Skin of body (tissue), 2 donors: ENCODE results near the gene AP2M1. TPM values are rescaled to one million over a fixed set of nuclear protein-coding genes. Genes with fewer than 3 reads are reported as not detected.
"Not testable (repeated sequence)": the region's sequence is repeated elsewhere in the genome, so short reads cannot be mapped to it uniquely, and the experiment has no call there.

ENCODE experiments used
- DNase-seq: peaks from one replicate; lab custom pipeline; 2025; lab: John Stamatoyannopoulos, UW
- total RNA-seq: library from RNA; depleted of rRNA; stranded (reverse); fragments of >200 nt; gene quantifications from one replicate; pipeline ENCODE4 v1.2.3, GENCODE V29; 2014

The AP2M1 gene
- total RNA-seq, 1 donor from 2014 or later: 135 TPM

DNA sequence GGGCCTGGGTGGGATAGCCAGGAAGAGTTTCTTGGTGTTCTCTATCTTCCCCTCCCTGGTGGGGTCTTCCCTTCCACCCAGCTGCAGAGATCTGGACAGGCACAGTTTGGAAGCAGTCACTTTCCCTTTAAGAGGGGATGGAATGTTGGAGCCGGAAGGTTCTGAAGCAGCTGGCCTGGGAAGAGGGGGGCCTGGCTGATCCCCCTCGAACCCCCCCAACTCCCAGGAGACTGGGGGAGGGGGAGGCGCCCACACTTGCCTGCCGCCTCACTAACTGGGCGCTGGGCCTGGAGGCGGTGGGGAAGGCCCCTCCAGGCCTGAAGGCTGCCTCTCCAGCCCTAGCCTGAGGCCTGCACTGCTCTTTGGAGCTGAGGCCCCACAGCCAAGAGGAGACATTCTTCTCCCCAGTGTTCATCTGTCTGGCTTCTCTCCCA lies 18.1 kb upstream of the AP2M1 start:
- peak; percentile 79 for DNase-seq

GRCh38 chr3:184157206-184157605 lies 17.4 kb upstream of the AP2M1 start:
- no peak for DNase-seq

DNA sequence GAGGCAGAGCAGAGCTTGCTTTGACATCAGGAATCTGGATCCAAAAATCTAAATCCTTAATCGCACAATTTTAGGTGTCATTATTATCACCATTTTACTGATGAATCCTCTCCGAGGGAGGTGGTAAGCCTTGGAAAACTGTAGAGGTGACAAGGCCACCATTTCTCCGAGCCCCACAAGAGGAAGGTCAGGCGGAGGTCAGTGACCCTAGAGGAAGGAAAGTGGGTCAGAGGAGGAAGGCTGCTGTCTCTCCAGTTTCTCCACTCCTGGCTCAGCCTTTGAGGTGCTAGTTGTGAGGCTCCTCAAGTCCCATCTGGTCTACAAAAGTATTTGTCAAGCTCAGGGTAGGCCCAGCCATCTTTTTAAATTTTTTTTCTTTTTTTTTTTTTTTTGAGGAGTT lies 16.3 kb upstream of the AP2M1 start:
- no peak for DNase-seq

DNA sequence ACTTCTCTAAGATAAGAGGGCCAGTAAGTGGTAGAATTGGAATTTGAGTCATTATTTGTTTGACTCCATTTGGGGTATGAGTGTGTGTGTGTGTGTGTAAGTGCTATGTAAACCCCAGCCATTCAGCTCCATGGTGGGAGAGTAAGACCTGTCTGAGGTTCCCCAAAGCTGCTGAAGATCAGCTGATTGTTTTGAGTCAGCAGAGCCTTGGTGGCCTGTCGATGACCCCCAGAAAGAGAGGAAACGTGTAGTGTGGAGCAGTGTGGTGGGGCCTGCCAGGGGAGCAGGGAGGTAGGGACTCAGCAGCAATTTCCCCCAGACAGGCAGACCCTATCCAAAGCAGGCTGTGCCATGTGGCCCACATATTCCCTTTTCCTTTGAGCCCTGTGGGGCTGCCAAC lies 14.2 kb upstream of the AP2M1 start:
- DNase-seq: no peak

GRCh38 chr3:184162571-184163070 lies 12.0 kb upstream of the AP2M1 start:
- DNase-seq: not testable (repeated sequence)

DNA sequence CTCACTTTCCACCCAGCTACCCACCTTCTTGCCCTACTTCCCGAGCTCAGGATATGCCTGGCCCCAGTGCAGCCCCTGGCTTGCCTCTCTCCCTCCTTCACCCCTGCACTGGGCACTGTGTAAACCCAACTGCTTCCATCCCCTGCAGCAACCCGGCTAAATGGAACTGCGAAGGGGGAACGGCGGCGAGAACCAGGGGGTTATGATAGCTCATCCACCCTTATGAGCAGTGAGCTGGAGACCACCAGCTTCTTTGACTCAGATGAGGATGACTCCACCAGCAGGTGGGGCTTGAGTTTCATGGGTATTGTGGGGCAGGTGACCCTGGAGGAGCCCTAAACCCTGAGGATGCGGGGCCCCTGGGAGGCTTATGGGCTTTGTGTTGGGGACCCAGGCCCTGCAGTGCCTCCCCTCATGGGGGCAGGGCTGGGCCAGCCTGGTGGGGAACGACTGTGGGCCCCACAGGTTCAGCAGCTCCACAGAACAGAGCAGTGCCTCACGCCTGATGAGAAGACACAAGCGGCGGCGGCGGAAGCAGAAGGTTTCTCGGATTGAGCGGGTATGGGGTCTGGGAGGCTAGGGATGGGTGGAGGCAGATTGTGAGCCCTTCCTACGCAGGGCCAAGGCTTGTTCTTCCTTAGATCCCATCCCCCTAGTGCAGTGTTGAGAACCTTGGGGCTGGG lies 9.9 kb upstream of the AP2M1 start:
- DNase-seq: no peak

- DNase-seq: no peak
Observed at GRCh38 chr3:184165543-184165942, 9.1 kb upstream of the AP2M1 start.

GRCh38 chr3:184166671-184167070 lies 8.0 kb upstream of the AP2M1 start:
- no peak for DNase-seq

DNA sequence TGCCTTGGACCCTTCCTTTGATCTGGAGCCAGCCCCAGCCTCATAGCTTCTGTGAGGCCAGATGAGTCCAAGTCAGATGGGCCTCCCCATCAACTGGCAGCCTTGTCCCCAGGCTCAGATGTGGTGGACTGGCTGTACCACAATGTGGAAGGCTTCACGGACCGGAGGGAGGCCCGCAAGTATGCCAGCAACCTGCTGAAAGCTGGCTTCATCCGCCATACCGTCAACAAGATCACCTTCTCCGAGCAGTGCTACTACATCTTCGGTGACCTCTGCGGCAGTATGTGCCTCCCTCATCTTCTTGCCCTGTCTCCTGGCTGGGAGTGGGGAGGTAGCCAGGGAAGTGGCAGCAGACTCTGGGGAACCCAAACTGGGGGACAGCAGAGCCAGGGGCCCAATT lies 6.9 kb upstream of the AP2M1 start:
- DNase-seq: no peak

GRCh38 chr3:184168363-184169120 lies 6.1 kb upstream of the AP2M1 start:
- no peak for DNase-seq

DNA sequence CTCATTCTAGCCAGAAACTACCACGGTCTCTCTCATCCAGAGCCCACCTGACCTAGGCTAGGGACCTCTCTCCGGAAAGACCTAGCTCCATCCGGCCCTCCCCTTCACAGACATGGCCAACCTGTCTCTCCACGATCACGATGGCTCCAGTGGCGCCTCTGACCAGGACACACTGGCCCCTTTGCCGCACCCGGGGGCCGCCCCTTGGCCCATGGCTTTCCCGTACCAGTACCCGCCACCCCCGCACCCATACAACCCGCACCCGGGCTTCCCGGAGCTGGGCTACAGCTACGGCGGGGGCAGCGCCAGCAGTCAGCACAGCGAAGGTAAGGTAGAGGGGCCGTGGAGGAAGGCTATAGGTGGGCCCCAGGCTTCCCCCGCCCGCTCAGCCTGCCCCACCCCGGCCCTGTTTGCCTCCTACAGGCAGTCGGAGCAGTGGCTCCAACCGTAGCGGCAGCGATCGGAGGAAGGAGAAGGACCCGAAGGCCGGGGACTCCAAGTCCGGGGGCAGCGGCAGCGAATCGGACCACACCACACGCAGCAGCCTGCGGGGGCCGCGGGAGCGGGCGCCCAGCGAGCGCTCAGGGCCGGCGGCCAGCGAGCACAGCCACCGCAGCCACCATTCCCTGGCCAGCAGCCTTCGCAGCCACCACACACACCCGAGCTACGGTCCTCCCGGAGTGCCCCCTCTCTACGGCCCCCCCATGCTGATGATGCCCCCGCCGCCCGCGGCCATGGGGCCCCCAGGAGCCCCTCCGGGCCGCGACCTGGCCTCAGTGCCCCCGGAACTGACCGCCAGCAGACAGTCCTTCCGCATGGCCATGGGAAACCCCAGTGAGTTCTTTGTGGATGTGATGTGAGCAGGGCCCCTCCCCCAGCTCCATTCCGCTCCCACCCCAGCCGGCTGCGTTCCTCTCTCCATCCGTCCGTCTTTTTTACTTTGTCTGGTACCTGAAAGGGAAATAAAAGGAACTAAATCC lies 4.5 kb upstream of the AP2M1 start:
- DNase-seq: no peak

- no peak for DNase-seq
Observed at GRCh38 chr3:184171562-184171961, 3.1 kb upstream of the AP2M1 start.

GRCh38 chr3:184172681-184173373 lies 1.8 kb upstream of the AP2M1 start:
- DNase-seq: no peak

DNA sequence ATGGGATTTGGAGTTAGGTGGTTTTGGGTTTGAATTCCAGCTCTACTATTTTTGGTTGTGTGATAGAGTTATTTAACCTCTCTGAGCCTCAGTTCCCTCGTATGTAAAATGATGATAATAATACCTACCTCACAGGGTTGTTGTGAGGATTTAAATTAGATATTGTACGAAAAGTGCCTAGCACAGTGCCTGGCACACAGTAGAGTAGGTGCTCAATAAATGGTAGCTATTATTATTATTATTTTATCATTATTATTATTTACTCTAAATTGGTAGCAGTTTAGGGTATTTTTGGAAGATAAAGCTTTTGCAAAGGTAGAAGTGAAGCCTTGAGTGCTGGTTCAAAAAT lies 1.3 kb upstream of the AP2M1 start:
- no peak for DNase-seq

DNA sequence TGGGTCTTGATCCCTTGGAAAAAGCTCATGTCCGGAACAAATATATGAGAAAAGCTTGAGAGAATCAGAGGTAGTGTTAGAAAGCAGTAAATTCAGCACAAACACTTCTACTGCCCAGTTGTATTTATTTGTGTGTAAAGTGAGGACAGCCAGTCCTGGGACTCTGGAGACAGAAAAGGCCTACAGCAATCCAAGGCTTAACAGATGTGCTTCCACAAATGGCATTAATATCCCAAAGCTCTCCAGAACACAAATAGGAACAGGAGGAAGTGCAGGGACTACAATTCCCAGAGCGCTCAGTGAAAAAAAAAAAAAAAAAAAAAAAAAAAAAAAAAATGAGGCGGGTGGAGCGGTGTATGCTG lies 390 bp upstream of the AP2M1 start:
- DNase-seq: peak; percentile 99

DNA sequence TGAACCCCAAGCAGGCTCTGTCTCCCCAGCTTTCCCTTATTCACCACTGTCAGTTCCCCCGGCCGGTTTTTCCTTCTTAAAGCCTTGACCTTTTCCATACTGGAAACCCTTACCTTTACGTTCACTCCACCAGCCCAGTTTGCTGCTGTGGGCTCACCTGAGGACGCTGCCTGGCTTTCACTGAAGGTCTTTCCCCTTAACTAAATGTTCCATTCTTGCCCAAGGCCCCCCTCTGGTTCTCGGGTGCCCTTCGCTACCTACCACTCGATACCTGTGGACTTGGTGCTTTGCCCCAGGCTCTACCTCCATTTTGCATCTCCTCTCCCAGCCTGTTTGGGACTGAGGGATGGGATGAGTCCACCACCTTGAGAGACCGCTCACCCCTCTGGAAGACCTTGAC lies 851 bp downstream of the AP2M1 start:
- DNase-seq: no peak

GRCh38 chr3:184175981-184176376 lies 1.3 kb downstream of the AP2M1 start:
- peak; percentile 24 for DNase-seq

DNA sequence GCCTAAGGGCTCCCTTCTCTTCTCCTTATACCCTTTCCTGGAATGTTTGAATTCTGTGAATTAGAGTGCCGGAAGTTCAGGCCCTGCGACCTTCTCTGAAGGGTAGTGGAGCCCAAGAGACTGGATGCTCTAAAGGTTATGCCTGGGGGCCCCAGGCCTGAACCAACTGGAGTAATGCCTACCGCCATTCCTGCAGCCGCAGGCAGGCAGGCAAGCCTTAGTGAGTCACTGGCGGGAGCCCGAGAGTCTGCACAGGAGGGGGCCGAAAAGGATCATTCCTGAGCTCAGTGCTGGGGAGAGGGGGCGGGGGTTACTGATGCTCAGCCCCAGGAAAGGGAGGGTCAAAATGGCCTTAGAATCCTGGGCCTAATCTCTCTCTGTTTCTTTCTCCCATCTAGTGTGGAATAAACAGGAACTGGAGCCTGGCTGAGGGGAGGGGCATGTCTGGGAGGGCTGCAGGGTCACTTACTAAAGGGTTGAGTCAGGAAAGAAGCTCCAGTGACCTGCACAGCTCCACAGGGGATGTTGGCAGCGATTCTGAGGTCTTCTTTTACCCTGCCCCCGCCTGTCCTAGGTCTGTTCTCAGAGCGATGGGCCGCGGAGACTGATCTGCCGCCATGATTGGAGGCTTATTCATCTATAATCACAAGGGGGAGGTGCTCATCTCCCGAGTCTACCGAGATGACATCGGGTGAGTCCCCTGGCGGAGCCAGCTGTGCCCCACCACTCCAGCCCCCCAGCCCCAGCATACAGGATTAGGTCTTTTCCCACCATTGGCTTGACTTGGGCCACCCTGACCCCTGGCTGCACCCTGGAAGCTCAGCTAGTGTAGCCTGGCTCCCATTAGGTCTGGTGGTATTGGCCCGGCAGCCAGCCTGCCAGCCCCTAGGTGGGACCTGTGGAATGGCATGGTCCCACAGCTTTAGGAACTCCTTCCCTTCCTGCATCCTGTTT lies 2.0 kb downstream of the AP2M1 start:
- peak; percentile 59 for DNase-seq

- DNase-seq: no peak
Observed at GRCh38 chr3:184177331-184177731, 2.7 kb downstream of the AP2M1 start.

DNA sequence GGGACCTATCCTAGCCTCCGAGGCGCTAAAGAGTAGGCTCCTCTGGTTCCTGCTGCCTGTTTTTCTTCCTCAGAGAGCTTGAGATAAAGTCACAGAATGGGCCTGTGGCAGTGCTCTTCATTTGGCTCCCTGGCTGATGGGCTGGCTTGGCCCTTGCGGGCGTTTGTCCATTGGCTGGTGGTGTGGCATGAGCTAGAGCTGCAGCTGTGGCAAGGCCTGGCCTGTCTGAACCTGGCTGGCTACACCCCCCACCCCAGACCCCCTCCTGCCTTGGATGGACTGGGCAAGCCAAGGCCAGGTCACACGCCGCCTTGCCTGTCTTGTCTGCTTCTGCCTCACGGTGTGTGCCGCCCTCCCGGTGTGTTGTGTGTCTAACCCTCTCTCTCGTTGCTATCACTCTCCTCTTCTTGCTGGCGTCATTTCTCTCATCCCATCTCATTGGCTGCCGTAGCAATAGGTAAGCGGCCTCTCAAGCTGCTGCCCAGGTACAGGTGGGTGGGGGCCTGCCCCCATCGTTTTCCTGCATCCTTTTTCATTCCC lies 3.2 kb downstream of the AP2M1 start:
- DNase-seq: no peak
